ENCODE data around the gene NMU.
"Not testable (repeated sequence)": the region's sequence is repeated elsewhere in the genome, so short reads cannot be mapped to it uniquely, and the experiment has no call there.

Gene NMU, protein sequence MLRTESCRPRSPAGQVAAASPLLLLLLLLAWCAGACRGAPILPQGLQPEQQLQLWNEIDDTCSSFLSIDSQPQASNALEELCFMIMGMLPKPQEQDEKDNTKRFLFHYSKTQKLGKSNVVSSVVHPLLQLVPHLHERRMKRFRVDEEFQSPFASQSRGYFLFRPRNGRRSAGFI

DNA sequence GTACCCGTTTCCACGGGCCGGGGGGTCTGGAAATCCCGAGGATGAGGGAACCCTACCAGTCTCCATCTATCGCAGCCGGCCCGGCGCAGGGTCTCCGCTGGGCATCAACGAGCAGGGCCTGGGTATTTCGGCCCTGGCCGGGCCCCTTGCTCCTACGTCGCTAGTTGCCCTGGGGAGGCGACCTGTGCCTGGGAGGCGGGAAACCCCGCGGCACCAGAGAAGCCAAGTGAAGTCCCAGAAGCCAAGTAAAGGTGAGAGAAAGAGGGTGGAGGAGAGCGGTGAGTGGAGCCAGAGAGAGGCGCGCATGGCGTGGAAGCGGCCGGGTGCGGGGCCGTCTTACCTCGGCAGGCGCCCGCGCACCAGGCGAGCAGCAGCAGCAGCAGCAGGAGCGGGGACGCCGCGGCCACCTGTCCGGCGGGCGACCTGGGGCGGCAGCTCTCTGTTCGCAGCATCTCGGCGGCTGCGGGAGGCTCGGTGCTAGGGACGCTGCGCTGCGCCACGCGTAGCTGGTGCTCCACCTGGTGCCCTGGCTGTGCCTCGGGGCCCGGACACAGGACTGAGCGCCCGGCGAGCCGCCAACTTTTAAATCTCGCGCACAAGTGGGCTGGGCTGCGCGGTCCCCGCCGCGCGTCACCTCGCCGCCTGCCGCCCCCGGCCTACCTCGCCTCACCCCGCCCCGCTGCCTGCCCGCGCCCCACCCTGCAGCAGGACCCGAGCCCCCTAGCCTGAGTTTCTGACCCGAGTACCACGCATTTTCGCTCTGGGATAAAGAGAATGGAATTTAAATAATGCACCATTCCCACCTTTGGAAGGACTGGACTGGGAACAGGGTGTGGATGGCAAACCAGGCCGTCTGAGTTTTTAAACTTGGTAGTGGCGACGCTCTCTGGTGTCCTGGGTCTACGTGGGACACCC is at the start of gene NMU:
Gene NMU (minus strand): TSS at position 558 of the 915 bp plus-strand sequence. CDS start 106 bp downstream, at position 452.
- DNase-seq (ENCODE audit: low read depth): no peak

DNA sequence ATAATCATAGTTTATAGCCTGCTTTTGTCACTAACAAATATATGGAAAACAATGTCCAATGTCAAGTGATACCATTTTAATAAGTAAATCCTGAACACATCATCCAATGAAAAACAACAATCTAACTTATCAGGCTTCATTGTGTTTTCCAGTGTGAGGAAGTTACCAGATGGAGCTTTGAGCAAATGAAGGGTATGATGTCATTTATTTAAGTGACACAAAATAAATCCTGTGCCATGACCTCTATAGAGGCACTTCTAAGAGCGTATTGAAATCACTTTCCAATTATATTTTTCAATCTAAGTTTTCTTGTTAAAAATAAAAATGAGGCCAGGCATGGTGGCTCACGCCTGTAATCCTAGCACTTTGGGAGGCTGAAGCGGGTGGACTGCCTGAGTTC is 48.2 kb upstream of the NMU start:
- DNase-seq (ENCODE audit: low read depth): no peak

DNA sequence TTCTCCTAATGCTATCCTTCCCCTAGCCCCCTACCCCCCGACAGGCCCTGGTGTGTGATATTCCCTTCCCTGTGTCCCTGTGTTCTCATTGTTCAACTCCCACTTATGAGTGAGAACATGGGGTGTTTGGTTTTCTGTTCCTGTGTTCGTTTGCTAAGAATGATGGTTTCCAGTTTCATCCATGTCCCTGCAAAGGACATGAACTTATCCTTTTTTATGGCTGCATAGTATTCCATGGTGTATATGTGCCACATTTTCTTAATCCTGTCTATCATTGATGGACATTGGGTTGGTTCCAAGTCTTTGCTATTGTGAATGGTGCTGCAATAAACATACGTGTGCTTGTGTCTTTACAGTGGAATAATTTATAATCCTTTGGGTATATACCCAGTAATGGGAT is 46.7 kb upstream of the NMU start:
- not testable (repeated sequence) for DNase-seq (ENCODE audit: low read depth)

DNA sequence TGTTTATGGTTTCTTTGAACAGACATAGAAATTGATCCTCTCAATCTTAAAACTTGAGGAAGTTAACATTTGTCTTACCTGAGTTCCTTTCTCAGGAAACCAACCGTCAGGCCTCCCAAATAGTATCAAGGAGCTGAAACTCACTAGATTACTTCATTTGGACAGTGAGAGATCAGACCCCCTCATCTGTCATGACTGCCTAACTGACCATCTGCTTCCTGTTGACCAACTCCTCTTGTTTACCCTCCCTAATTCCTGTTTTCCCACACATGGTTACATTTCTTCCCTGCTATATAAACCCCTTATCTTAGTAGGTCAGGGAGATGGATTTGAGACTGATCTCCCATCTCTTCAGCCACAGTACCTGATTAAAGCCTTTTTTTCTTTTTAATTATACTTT is 46.2 kb upstream of the NMU start:
- DNase-seq (ENCODE audit: low read depth): no peak

DNA sequence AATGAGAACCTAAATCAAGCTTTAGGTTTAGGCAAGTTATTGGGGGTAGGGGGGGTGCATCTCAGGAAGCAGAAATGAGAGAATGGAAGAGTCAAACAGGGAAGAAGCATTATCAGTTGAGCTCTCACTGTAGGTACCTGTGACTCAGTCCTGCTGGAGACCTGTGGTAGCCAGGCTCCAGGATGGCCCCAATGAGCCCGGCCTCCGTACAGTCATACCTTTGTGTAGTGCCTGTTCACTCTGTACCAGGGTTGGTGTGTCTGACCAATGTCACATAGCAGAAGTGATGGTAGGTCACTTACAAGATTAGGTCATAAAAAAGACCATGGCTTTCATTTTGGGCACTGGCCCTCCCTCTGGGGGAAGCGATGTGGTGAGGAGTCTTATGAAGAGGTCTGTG is 45.3 kb upstream of the NMU start:
- no peak for DNase-seq (ENCODE audit: low read depth)

DNA sequence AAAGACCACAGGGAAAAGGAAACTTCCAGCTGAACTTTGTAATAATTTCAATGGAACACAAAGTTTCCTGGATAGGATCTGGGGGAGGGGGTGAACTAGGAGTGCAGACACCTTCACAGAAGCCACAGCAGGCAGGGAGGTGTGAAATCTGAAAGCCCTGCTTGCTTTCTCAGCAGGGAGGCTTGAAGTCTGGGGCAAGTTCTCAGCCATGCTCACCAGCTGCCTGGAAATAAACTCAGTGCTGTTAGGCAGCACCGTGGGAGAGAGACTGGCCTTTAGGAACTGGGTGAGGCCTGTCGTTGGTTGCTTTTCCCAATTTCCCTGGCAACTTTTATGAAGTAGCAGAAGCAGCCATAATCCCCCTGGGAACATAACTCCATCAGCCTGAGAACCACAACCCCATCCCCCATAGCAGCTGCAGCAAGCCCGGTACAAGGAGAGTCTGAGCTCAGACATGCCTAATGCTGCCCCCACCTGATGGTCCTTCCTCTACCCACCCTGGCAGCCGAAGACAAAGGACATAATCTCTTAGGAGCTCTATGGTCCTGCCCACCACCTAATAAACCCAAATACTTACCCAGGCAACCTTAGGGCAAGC is 39.2 kb upstream of the NMU start:
- no peak for DNase-seq (ENCODE audit: low read depth)

DNA sequence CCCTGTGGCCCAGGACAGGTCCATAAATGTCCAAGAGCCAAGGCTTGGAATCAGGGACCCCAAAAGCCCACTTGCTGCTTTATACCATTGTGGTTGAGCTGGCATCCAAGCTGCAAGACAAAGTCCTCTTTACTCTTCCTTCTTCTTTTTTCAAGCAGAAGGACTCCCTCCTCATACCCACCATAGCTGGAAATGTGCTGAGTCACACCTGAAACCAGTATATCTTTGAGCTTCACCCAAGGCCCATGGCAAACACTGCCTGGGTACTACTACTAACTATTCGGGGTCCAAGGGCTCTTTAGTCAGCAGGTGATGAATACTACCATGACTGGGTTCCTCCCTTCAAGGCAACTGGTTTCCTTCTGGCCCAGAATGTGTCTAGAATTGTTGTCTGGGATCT is 37.3 kb upstream of the NMU start:
- no peak for DNase-seq (ENCODE audit: low read depth)

DNA sequence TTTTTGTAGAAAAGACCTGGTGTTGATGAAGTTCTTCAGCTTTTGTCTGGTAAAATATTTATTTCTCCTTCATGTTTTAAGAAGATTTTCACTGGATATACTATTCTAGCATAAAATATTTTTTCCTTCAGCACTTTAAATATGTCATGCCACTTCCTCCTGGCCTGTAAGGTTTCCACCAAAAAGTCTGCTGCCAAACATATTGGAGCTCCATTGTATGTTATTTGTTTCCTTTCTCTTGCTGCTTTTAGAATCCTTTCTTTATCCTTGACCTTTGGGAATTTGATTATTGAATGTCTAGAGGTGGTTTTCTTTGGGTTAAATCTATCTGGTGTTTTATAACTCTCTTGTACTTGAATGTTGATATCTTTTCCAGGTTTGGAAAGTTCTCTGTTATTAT is 35.6 kb upstream of the NMU start:
- DNase-seq (ENCODE audit: low read depth): no peak

DNA sequence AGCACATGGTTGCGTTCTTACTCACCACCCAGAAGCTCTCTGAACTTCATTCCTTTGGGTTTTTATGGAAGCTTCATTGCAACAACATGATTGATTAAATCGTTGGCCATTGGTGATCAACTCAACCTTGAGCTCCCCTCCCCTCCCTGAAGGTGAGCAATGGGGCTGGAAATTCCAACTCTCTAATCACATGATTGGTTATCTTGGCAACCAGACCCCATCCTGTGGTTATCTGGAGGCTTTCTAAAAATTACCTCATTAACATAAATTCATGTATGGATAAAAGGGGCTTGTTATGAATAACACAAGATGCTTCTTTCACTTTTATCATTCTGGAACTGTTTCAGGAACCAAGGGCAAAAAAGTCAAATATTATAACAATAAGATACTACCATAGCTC is 34.6 kb upstream of the NMU start:
- DNase-seq (ENCODE audit: low read depth): no peak

DNA sequence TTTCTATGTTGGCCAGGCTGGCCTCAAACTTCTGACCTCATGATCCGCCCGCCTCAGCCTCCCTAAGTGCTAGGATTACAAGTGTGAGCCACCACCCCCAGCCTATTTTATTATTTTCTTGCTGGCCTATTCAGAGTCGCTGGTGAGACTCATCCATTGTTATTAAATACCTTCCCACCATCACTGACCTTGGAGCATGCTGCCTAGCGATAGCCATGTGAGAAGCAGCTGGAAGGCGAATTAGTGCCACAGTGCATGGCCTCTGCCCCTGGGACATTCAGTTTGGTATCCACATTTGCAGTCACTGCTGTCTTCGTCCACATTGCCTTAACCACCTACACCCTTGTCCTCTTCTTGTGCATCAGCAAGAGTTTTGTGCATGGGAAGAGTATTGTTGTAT is 32.4 kb upstream of the NMU start:
- DNase-seq (ENCODE audit: low read depth): no peak

DNA sequence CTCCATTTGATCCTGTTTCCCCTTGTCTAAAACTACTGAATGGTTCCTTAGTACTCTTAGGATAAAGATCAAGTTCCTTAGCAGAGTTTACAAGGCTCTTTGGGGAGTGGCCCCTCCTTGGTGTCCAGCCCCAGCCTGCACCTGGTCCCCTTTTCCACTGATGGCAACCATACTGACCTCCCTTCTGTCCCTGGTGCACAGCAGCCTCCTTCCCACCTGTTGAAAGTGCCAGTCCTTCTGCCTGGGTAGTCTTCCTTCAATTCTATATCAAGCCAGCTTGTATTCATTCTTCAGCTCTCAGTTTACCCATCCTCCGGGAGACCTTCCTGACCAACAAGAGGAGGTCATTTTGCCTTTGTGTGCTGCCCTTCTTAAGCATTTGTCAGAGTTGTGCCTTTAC is 30.4 kb upstream of the NMU start:
- no peak for DNase-seq (ENCODE audit: low read depth)

DNA sequence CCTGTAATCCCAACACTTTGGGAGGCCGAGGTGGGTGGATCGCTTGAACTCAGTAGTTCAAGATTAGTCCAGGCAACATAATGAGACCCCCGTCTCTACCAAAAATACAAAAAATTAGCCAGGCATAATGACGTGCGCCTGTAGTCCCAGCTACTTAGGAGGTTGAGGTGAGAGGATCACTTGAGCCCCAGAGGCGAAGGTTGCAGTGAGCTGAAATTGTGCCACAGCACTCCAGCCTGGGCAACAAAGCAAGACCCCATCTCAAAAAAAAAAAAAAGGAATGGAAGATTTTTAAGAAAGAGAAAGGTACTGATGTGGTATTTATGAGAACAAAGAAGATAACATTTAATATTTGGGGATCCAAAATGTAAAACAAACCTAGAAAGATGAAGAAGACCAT is 27.0 kb upstream of the NMU start:
- DNase-seq (ENCODE audit: low read depth): no peak

DNA sequence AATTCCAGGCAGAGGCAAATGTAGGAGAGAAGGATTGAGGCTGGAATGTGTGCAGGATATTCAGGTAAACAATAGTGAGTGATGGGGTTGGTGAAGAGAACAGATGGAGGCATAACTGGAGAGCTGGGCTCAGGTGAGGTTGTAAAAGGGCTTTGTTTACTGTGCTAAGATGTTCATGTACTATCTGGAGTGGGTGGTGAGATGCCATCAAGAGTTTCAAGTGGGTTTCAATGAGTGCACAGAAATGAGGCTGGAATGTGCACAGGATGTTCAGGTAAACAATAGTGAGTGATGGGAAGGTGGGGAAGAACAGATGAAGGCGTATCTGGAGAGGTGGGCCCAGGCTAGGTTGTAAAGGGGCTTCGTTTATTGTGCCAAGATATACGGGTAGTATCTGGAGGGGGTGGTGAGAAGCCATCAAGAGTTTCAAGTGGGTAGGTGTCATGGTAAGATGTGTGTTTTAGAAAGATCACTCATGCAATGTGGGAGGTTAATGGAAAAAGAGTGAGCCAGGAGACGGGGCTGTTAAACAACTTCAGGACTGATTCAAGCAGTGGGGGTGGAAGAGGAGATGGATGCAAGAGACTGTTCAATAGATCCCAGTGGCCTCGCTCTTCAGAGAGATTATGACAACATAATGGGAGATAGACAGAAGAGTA is 25.4 kb upstream of the NMU start:
- no peak for DNase-seq (ENCODE audit: low read depth)

DNA sequence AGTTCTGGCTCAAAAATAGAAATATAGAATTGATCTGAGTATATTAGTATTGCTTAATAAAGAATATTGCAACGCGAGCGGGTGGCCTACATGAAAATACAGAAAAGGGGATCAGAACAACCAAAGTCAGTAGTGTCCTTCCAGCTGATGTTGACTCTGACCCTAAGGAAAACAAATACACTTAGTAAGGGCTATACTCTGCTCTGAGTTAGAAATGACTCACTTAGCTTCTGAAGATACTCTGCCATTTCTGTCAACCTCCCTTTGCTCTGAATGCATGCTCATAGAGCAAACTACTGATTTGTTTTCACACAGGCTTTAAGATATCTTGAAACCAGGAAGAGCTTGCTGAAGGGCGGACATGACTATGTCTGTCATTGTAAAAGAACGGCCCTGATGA is 22.6 kb upstream of the NMU start:
- DNase-seq (ENCODE audit: low read depth): no peak

DNA sequence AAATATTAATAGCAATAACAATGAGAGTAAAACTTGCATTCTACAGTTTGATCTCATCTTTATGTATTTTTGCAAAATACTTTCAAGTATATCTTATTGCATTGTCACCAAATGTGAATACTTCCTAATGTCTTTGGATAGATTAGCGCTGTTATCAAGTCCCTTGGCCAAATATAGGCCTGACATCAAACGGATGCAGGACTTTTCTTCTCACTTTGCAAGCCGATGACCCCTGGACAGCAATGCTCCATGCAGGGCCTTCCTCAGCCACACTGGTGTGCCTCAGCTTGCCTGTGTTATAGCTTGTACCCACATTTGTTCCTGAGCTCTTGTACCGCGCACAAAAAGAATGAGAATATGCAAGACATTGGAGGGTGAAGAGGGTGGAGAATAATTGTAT is 18.0 kb upstream of the NMU start:
- no peak for DNase-seq (ENCODE audit: low read depth)

DNA sequence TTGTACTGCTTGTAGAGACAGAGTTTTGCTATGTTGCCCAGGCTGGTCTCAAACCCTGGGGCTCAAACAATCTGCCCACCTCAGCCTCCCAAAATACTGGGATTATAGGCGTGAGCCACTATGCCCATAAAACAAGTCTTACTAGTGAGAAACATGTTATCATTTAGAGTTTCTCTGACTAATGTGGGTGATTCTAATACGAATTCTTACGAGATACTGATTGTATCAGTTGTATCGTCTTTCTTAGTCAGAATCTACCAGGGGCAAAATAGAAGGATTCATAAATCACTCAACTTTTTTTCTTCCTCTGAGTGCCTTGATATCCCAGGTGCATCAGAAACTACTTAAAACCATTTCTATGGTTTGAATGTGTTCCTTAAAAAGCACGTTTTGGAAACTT is 14.4 kb upstream of the NMU start:
- DNase-seq (ENCODE audit: low read depth): no peak

DNA sequence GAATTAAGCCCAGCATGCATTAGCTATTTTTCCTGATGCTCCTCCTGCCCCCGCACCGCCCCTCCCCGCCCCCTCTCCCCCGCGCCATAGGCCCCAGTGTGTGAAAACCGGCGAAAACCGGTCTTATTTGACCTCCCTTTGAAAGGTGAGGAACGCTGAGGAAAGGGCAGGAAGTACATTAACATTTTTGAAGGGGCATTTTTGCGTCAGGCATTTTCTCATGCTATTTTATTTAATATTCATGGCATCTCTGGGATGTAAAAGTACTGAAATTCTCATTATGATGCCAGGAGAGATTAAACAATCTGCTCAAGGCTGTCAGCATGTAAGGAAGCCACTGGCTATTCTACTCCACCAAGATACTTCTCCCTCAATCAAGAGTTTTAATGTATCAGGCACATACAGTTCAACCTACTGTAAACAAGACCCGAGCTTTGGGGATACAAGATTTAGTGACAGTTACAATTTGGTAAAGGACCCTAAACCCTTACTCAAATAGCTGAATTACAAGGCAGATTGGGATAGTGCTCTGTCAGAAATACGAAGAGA is 1.2 kb upstream of the NMU start:
- no peak for DNase-seq (ENCODE audit: low read depth)

DNA sequence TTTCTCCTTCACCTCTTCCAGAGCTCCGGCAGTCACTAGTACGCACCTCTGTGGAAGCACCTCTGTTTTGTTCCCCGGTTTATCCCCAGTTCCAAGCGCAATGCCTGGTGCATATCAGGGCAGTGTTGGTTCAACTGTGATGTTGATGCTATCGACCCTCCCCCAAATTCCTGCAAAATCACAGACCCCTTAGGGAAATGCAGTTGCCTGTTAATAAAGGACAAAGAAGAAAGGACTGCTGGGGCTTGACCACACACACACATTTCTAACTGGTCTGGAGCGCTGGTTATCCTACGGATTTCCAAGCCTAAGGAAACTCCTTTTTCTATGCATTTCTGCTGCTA is 530 bp upstream of the NMU start:
- DNase-seq (ENCODE audit: low read depth): no peak

DNA sequence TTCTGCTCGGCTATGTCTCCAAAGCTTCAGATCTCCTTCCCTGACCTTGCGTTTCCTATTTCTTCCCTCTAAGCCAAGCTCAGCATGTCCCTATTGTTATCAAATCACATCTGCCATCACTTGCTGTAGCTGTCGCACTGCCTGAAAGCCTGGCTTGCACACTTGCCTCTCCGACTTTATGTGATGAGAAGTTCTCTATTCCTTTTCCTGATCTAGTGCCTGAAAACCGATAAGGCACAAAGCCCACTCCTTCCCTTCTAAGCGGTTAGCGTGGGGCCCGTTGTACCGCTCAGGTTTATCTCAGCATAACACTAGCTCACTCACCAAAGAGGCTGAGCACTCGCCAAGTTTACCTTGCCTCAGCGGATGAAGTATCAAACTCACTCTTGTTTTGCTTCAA is 816 bp downstream of the NMU start:
- DNase-seq (ENCODE audit: low read depth): no peak

DNA sequence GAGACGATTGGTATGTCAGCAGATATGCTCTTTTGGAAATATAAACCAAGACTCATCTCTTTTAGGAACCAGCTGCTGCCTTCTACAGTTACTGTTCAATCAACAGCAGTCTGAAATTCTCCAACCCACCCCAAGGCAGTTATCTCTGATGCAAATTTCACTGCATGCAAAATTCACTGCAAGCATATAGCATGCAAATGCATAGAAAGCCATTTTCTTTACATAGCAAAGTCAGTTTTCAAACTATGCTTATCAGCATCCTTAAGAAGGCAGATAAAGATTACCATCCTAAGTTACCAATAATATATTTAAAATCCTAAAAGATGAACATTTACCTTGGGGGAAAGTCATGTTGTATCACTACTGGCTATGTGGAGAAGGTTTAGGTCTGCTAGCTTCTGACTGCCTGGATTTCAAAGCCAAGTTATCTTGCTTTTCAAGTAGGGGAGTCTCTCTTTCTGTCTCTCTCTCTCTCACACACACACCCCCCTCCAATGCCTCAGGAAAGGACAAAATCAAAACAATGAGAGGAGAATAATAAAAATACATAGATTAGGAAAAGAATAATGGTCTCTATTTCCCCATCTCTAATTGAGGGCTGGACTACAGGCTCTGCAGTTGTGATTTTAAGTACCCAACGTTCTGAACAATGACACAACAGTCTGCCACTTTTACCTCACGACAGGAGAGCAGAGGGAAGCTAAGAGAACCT is 1.5 kb downstream of the NMU start:
- no peak for DNase-seq (ENCODE audit: low read depth)

DNA sequence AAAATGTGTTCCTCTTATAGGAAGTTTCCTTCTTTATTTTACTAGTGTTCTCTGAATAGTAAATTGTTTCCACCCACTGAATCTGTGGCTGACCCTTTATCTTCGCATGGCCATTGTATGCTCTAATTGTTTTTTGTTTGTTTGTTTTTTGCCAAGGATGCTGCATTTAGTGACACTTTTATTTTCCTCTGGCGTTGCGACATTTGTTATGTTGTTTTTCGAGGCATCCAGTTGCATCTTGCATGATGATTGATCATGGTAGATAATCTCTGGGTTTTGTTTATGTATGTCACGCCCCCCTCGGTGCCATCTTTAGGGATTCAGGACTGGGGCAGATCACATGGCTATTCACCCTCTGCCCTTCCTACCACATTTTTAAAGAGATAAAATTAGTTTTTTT is 2.2 kb downstream of the NMU start:
- DNase-seq (ENCODE audit: low read depth): no peak

DNA sequence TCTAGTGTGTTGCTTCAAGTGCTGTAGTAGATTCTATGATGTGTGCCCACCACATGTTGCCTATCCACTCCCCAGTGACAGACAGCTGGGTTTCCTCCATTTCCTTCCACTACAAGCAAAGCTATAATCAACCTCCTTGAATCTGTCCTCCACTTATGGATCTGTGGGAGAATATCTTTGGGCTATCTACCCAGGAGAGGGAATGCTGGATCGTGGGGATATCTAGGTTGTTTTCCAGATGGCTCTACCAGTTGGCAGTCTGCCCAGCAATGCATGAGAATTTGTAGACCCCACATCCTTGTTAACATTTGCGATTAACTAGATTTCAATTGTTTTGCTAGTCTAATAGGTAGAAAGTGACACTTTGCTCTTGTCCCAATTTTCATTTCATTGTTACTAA is 10.3 kb downstream of the NMU start:
- DNase-seq (ENCODE audit: low read depth): no peak
